H1 (cell line): ENCODE measurements around the gene ZNF311. TPM values are rescaled to one million over a fixed set of nuclear protein-coding genes. Genes with fewer than 3 reads are reported as not detected.

ENCODE experiments used
- CTCF ChIA-PET: fragments of 300-600 bp; sonication (Branson Sonifier 250); formaldehyde crosslinking; loops from one replicate; lab custom pipeline; 2021; ENCODE audit not compliant: partially characterized antibody; lab: Charles Lee
- POLR2A ChIA-PET: fragments of 300-600 bp; sonication (Branson Sonifier 250); formaldehyde crosslinking; loops from one replicate; lab custom pipeline; 2021; ENCODE audit warnings: inconsistent platforms; ENCODE audit not compliant: partially characterized antibody; lab: Charles Lee
- DNase-seq, 2 experiments: peaks; one replicate each; pipeline versions ENCODE4 v3.0.0 to v3.0.0-alpha.2; 2010 to 2022; ENCODE audit warnings: low spot score in 2 of 2, low read depth in 1 of 2, mixed read lengths in 1 of 2
- FAIRE-seq: peaks from 2 replicates; lab custom pipeline; 2011; peaks lifted over from hg19 to GRCh38; lab: Jason Lieb, UNC
- H2AFZ ChIP-seq: 2 replicates; pipeline ENCODE4 v1.8.1; 2012; ENCODE audit warnings: low read length, inconsistent platforms
- H2AK5ac ChIP-seq: 2 replicates; pipeline ENCODE4 v1.6.1; 2013; ENCODE audit warnings: low read depth, low read length
- H2BK120ac ChIP-seq: replicated peaks from 2 replicates; pipeline ENCODE3; 2013; ENCODE audit warnings: low read depth, low read length, inconsistent platforms
- H2BK12ac ChIP-seq: 2 replicates; pipeline ENCODE4 v1.6.1; 2013; ENCODE audit warnings: low read depth, low read length
- H2BK15ac ChIP-seq: 2 replicates; pipeline ENCODE4 v1.6.1; 2013; ENCODE audit warnings: low read length
- H2BK20ac ChIP-seq: 2 replicates; pipeline ENCODE4 v1.6.1; 2013; ENCODE audit warnings: low read length
- H2BK5ac ChIP-seq: 2 replicates; pipeline ENCODE4 v1.6.1; 2013; ENCODE audit warnings: low read depth, low read length
- H3K14ac ChIP-seq: 2 replicates; pipeline ENCODE4 v1.6.1; 2013; ENCODE audit warnings: inconsistent platforms; ENCODE audit not compliant: insufficient read length
- H3K18ac ChIP-seq: 2 replicates; pipeline ENCODE4 v1.6.1; 2013; ENCODE audit warnings: low read length; ENCODE audit errors: extremely low read depth
- H3K23ac ChIP-seq: 2 replicates; pipeline ENCODE4 v1.6.1; 2013; ENCODE audit warnings: inconsistent platforms; ENCODE audit not compliant: insufficient read length
- H3K23me2 ChIP-seq: 2 replicates; pipeline ENCODE4 v1.6.1; 2013; ENCODE audit warnings: low read depth, low read length
- H3K27ac ChIP-seq: 2 replicates; pipeline ENCODE4 v1.6.1; 2011; ENCODE audit warnings: low read depth, low read length, inconsistent platforms
- H3K27me3 ChIP-seq, 4 experiments: replicated peaks in 1 of 4; 1 replicate in 1 of 4; 2 replicates in 3 of 4; pipeline versions ENCODE4 v1.6.1 to v1.8.1; 2011 to 2013; ENCODE audit warnings: low read length in 3 of 4, mild to moderate bottlenecking in 3 of 4, inconsistent platforms in 2 of 4, mixed read lengths in 2 of 4, moderate library complexity in 1 of 4; ENCODE audit not compliant: control insufficient read depth in 3 of 4, insufficient read depth in 3 of 4; ENCODE audit errors: extremely low read depth in 1 of 4
- H3K36me3 ChIP-seq, 4 experiments: 2 replicates each; pipeline versions ENCODE4 v1.6.1 to v1.8.1; 2011 to 2013; ENCODE audit warnings: mild to moderate bottlenecking in 4 of 4, low read length in 3 of 4, moderate library complexity in 2 of 4, control low read depth in 1 of 4, inconsistent platforms in 1 of 4; ENCODE audit not compliant: insufficient read depth in 4 of 4, control insufficient read depth in 2 of 4
- H3K4ac ChIP-seq: replicated peaks from 2 replicates; pipeline ENCODE3; 2013; ENCODE audit warnings: low read length, low read depth, mixed read lengths, inconsistent platforms; ENCODE audit not compliant: insufficient read length
- H3K4me1 ChIP-seq, 4 experiments: replicated peaks in 1 of 4; 1 replicate in 1 of 4; 2 replicates in 3 of 4; pipeline versions ENCODE4 v1.6.1 to v1.8.1; 2011 to 2013; ENCODE audit warnings: low read length in 3 of 4, inconsistent platforms in 2 of 4, mixed read lengths in 1 of 4; ENCODE audit not compliant: insufficient read depth in 4 of 4, control insufficient read depth in 3 of 4
- H3K4me2 ChIP-seq, 2 experiments: 2 replicates each; pipeline versions ENCODE4 v1.6.1 to v1.8.1; 2011 to 2013; ENCODE audit warnings: low read depth in 2 of 2, low read length in 2 of 2, control low read depth in 1 of 2, inconsistent platforms in 1 of 2, mild to moderate bottlenecking in 1 of 2; ENCODE audit not compliant: insufficient read depth in 1 of 2
- H3K4me3 ChIP-seq, 4 experiments: fragments of 200-600, 300-600 bp in 1 of 4; sonication (generic), shearing (Covaris generic), sonication (Bioruptor Twin) in 1 of 4; 2 replicates each; pipeline versions ENCODE4 v1.5.1 to v1.8.1; 2011 to 2016; ENCODE audit warnings: low read length in 4 of 4, low read depth in 3 of 4, control low read depth in 2 of 4, inconsistent platforms in 2 of 4, mild to moderate bottlenecking in 2 of 4, mixed read lengths in 1 of 4, moderate library complexity in 1 of 4; ENCODE audit not compliant: insufficient read depth in 2 of 4; ENCODE audit errors: extremely low read depth in 1 of 4
- H3K56ac ChIP-seq: replicated peaks from 2 replicates; pipeline ENCODE3; 2013; ENCODE audit warnings: low read depth, mild to moderate bottlenecking, mixed read lengths, low read length, inconsistent platforms; ENCODE audit not compliant: insufficient read length
- H3K79me1 ChIP-seq: 2 replicates; pipeline ENCODE4 v1.6.1; 2013; ENCODE audit warnings: low read depth, low read length, control low read depth
- H3K79me2 ChIP-seq, 2 experiments: 2 replicates each; pipeline versions ENCODE4 v1.6.1 to v1.8.1; 2012 to 2013; ENCODE audit warnings: low read length in 2 of 2, mild to moderate bottlenecking in 2 of 2, inconsistent platforms in 1 of 2; ENCODE audit not compliant: insufficient read depth in 2 of 2, control insufficient read depth in 1 of 2
- H3K9ac ChIP-seq, 4 experiments: replicated peaks in 1 of 4; 1 replicate in 1 of 4; 2 replicates in 3 of 4; pipeline versions ENCODE4 v1.6.1 to v1.8.1; 2011 to 2013; ENCODE audit warnings: low read depth in 3 of 4, low read length in 3 of 4, control low read depth in 2 of 4, mild to moderate bottlenecking in 2 of 4, moderate library complexity in 2 of 4, inconsistent platforms in 1 of 4; ENCODE audit errors: extremely low read depth in 1 of 4
- H3K9me3 ChIP-seq, 2 experiments: 2 replicates each; pipeline versions ENCODE4 v1.6.1 to v1.8.1; 2012 to 2013; ENCODE audit warnings: mild to moderate bottlenecking in 2 of 2, moderate library complexity in 2 of 2, control low read depth in 1 of 2, inconsistent platforms in 1 of 2, low read depth in 1 of 2, low read length in 1 of 2, mixed read lengths in 1 of 2; ENCODE audit not compliant: insufficient read depth in 2 of 2
- H4K20me1 ChIP-seq, 2 experiments: replicated peaks in 1 of 2; 2 replicates each; pipeline versions ENCODE3 to v1.8.1; 2011 to 2013; ENCODE audit warnings: inconsistent platforms in 2 of 2, low read length in 2 of 2, mild to moderate bottlenecking in 1 of 2; ENCODE audit not compliant: insufficient read depth in 2 of 2, control insufficient read depth in 1 of 2
- H4K5ac ChIP-seq: 2 replicates; pipeline ENCODE4 v1.6.1; 2013; ENCODE audit warnings: low read length, low read depth, mixed read lengths, inconsistent platforms; ENCODE audit not compliant: insufficient read length
- H4K8ac ChIP-seq: 2 replicates; pipeline ENCODE4 v1.8.0; 2013; ENCODE audit warnings: mild to moderate bottlenecking, moderate library complexity, low read length, inconsistent platforms; ENCODE audit not compliant: insufficient read depth; ENCODE audit errors: extremely low read depth
- H4K91ac ChIP-seq: replicated peaks from 2 replicates; pipeline ENCODE3; 2013; ENCODE audit warnings: low read length, mixed read lengths, inconsistent platforms; ENCODE audit not compliant: insufficient read length
- WGBS, 2 experiments: shearing (Covaris generic) in 1 of 2; methylation state at CpG; one replicate each; pipeline versions ENCODE4 v1.1.6 to v1.1.7; 2013 to 2015; ENCODE audit warnings: low lambda C conversion rate in 2 of 2, mixed read lengths in 2 of 2, inconsistent platforms in 1 of 2, low coverage in 1 of 2, missing lambda C conversion rate in 1 of 2; ENCODE audit not compliant: insufficient replicate concordance in 2 of 2, insufficient coverage in 1 of 2, insufficient read length in 1 of 2; ENCODE audit errors: extremely low coverage in 1 of 2, missing lambda C conversion rate in 1 of 2; 5-methylcytosine and 5-hydroxymethylcytosine counted together
- polyA plus RNA-seq, 7 experiments: library from polyadenylated mRNA; depleted of rRNA in 3 of 7; stranded (reverse) in 5 of 7; unstranded in 2 of 7; fragments of >200 nt in 5 of 7; fragments of 200-250 nt in 2 of 7; gene quantifications; 1 replicate in 5 of 7; 2 replicates in 1 of 7; 4 replicates in 1 of 7; pipeline versions ENCODE4 v1.2.1 to v1.2.3, GENCODE V29; 2011 to 2013; ENCODE audit warnings: missing spikeins in 2 of 7, mixed read lengths in 2 of 7
- total RNA-seq: library from RNA; stranded (reverse); fragmentation: NEBNext Ultra II Directional; extraction: Animal tissue kit (Norgen Biotek cat#: 25700); gene quantifications from 2 replicates; pipeline ENCODE4 v1.2.1, GENCODE V29; 2021
- TF ChIP-seq, protein P1 (sequence below): fragments of 300-600 bp; sonication (generic); IDR thresholded peaks from 2 replicates; pipeline ENCODE4 v1.7.1; 2012; ENCODE audit warnings: low read length, moderate library complexity, mild to moderate bottlenecking, inconsistent platforms; ENCODE audit not compliant: insufficient replicate concordance

ZNF311 gene
- total and polyA plus RNA-seq, 2 of the 8 experiments (the other 6 are each of a cell fraction or from before 2014, with no cell fraction given): 1.9 to 4.2 TPM

DNA sequence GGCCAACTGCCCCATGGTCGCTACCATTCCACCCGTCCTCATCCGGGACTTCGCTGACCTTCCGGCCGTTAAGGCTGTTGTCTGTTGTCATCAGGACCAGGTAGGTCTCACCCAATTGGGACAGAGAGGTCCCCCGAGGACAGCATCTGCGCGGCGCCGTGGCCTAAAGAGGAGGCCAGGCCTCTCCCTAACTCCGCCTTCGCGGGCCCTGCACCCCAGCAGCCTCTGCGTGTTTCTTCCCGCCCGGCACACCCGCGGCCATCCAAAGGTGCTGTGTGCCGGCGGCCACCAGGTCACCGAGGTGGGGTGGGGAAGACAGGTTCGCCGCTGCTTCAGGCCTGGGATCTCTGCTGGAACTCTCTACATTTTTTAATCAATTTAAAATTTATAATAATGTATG, 30.8 kb upstream of the ZNF311 start:
- Histone ChIP-seq H3K27ac (no peak overlapping the region), H4K91ac (no peak overlapping the region), H2BK120ac (no peak overlapping the region), H2BK12ac (no peak overlapping the region), H3K27me3 (no peaks in the 10 kb centered on the region), H3K36me3 (no peaks in the 10 kb centered on the region), H3K4me1 (no peaks in the 10 kb centered on the region), H4K20me1 (no peaks in the 10 kb centered on the region), H3K4me3 (no peak overlapping the region), H3K79me1 (no peaks in the 10 kb centered on the region), H3K23me2 (no peaks in the 10 kb centered on the region), H3K79me2 (no peaks in the 10 kb centered on the region), H3K56ac (no peak overlapping the region), H4K5ac (no peak overlapping the region), H2BK20ac (no peak overlapping the region), H3K23ac (no peak overlapping the region), H2BK5ac (no peak overlapping the region), H4K8ac (no peak overlapping the region), H2BK15ac (no peak overlapping the region), H2AK5ac (no peak overlapping the region), H3K4ac (no peak overlapping the region), H2AFZ (no peak overlapping the region), H3K18ac (no peak overlapping the region), H3K9me3 (no peaks in the 10 kb centered on the region), H3K14ac (no peak overlapping the region), H3K9ac (no peak overlapping the region), H3K4me2 (no peak overlapping the region)
- no peak for FAIRE-seq
- POLR2A ChIA-PET: no interaction called here
- CTCF ChIA-PET: no interaction called here
- 93% methylated on average over 24 of the region's 24 CpGs; no CpG with 5 or more reads in 1 of the 2 experiments for WGBS, 2 experiments
- DNase-seq: no peak
- TF ChIP-seq, protein P1, sequence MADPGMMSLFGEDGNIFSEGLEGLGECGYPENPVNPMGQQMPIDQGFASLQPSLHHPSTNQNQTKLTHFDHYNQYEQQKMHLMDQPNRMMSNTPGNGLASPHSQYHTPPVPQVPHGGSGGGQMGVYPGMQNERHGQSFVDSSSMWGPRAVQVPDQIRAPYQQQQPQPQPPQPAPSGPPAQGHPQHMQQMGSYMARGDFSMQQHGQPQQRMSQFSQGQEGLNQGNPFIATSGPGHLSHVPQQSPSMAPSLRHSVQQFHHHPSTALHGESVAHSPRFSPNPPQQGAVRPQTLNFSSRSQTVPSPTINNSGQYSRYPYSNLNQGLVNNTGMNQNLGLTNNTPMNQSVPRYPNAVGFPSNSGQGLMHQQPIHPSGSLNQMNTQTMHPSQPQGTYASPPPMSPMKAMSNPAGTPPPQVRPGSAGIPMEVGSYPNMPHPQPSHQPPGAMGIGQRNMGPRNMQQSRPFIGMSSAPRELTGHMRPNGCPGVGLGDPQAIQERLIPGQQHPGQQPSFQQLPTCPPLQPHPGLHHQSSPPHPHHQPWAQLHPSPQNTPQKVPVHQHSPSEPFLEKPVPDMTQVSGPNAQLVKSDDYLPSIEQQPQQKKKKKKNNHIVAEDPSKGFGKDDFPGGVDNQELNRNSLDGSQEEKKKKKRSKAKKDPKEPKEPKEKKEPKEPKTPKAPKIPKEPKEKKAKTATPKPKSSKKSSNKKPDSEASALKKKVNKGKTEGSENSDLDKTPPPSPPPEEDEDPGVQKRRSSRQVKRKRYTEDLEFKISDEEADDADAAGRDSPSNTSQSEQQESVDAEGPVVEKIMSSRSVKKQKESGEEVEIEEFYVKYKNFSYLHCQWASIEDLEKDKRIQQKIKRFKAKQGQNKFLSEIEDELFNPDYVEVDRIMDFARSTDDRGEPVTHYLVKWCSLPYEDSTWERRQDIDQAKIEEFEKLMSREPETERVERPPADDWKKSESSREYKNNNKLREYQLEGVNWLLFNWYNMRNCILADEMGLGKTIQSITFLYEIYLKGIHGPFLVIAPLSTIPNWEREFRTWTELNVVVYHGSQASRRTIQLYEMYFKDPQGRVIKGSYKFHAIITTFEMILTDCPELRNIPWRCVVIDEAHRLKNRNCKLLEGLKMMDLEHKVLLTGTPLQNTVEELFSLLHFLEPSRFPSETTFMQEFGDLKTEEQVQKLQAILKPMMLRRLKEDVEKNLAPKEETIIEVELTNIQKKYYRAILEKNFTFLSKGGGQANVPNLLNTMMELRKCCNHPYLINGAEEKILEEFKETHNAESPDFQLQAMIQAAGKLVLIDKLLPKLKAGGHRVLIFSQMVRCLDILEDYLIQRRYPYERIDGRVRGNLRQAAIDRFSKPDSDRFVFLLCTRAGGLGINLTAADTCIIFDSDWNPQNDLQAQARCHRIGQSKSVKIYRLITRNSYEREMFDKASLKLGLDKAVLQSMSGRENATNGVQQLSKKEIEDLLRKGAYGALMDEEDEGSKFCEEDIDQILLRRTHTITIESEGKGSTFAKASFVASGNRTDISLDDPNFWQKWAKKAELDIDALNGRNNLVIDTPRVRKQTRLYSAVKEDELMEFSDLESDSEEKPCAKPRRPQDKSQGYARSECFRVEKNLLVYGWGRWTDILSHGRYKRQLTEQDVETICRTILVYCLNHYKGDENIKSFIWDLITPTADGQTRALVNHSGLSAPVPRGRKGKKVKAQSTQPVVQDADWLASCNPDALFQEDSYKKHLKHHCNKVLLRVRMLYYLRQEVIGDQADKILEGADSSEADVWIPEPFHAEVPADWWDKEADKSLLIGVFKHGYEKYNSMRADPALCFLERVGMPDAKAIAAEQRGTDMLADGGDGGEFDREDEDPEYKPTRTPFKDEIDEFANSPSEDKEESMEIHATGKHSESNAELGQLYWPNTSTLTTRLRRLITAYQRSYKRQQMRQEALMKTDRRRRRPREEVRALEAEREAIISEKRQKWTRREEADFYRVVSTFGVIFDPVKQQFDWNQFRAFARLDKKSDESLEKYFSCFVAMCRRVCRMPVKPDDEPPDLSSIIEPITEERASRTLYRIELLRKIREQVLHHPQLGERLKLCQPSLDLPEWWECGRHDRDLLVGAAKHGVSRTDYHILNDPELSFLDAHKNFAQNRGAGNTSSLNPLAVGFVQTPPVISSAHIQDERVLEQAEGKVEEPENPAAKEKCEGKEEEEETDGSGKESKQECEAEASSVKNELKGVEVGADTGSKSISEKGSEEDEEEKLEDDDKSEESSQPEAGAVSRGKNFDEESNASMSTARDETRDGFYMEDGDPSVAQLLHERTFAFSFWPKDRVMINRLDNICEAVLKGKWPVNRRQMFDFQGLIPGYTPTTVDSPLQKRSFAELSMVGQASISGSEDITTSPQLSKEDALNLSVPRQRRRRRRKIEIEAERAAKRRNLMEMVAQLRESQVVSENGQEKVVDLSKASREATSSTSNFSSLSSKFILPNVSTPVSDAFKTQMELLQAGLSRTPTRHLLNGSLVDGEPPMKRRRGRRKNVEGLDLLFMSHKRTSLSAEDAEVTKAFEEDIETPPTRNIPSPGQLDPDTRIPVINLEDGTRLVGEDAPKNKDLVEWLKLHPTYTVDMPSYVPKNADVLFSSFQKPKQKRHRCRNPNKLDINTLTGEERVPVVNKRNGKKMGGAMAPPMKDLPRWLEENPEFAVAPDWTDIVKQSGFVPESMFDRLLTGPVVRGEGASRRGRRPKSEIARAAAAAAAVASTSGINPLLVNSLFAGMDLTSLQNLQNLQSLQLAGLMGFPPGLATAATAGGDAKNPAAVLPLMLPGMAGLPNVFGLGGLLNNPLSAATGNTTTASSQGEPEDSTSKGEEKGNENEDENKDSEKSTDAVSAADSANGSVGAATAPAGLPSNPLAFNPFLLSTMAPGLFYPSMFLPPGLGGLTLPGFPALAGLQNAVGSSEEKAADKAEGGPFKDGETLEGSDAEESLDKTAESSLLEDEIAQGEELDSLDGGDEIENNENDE: no peak
